ENCODE measurements around the gene KLF3. TPM values are rescaled to one million over a fixed set of nuclear protein-coding genes. Genes with fewer than 3 reads are reported as not detected.

Gene KLF3
- total RNA-seq, 2 experiments from 2014 or later: 203 to 204 TPM

DNA sequence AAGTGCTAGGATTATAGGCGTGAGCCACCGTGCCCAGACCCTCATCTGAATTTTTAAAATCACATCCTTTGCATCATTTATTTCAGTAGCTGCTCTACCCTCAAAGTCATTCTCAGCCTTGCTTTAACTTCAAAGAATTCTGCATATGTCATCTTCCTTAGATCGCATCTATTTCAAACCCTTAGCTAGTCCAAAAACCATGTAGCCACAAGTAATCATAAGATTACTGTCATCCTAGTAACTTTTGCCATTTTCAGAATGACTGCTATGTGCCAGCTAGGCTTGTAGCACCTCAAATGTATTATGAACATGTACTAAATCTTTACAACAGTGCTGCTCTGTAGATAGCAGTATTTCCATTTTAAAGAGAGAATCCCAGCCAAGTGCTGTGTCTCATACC lies 45.5 kb upstream of the KLF3 start:
- CTCF ChIA-PET: no interaction called here
- Mint-ChIP-seq H3K27me3 (no peaks in the 10 kb centered on the region), H3K4me1 (ENCODE audit: low read depth) (peaks cover 24% of the 10 kb centered on the region), H3K9me3 (no peaks in the 10 kb centered on the region), H3K27ac (no peak overlapping the region), H3K4me3 (no peak overlapping the region), H3K36me3 (ENCODE audit: low read depth) (no peaks in the 10 kb centered on the region)
- intact Hi-C loops (cut with DNase I, micrococcal nuclease): no loop called here
- H3K36me3 ChIP-seq (ENCODE audit: insufficient read depth, low read length): no peaks in the 10 kb centered on the region
- no peaks in the 10 kb centered on the region for H3K27me3 ChIP-seq (ENCODE audit: control insufficient read depth in 1 of 2, insufficient read depth in 2 of 2, low read length in 2 of 2)
- H3K4me3 ChIP-seq (ENCODE audit: low read length): no peak overlapping the region
- DNase-seq: no peak
- H3K9me3 ChIP-seq (ENCODE audit: control insufficient read depth in 1 of 2, insufficient read depth in 1 of 2, low read length in 2 of 2): no peaks in the 10 kb centered on the region
- POLR2A ChIA-PET: no interaction called here
- TF ChIP-seq, protein P1, sequence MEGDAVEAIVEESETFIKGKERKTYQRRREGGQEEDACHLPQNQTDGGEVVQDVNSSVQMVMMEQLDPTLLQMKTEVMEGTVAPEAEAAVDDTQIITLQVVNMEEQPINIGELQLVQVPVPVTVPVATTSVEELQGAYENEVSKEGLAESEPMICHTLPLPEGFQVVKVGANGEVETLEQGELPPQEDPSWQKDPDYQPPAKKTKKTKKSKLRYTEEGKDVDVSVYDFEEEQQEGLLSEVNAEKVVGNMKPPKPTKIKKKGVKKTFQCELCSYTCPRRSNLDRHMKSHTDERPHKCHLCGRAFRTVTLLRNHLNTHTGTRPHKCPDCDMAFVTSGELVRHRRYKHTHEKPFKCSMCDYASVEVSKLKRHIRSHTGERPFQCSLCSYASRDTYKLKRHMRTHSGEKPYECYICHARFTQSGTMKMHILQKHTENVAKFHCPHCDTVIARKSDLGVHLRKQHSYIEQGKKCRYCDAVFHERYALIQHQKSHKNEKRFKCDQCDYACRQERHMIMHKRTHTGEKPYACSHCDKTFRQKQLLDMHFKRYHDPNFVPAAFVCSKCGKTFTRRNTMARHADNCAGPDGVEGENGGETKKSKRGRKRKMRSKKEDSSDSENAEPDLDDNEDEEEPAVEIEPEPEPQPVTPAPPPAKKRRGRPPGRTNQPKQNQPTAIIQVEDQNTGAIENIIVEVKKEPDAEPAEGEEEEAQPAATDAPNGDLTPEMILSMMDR (IDR thresholded peaks at IDR 0.05): no peak
- ATAC-seq (ENCODE audit: poor library complexity): no peak
- no peak overlapping the region for H3K27ac ChIP-seq (ENCODE audit: low read depth in 1 of 2, low read length in 2 of 2)
- peaks cover 11% of the 10 kb centered on the region for H3K4me1 ChIP-seq (ENCODE audit: insufficient read depth, low read length)

DNA sequence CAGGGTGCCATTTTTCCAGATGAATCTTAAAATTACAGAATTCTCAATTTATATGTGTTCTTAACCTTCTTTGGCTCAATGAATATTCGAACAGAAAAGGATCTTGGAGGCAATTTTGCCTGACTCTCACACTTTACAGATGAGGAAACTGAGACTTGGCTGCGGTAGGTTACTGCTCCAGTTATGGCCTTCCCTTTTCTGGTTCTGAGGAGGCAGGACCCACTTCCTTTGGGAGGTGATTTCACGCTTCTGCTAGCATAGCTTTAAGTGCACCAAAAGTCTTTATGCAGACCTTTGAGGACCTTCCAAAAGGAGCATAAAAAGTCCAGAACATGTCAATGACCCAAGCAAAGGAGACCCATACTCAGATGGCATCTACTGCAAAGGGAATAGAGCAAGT lies 44.7 kb upstream of the KLF3 start:
- DNase-seq (no peak), ATAC-seq (ENCODE audit: poor library complexity) (no peak)
- no peaks in the 10 kb centered on the region for H3K36me3 ChIP-seq (ENCODE audit: insufficient read depth, low read length)
- no peaks in the 10 kb centered on the region for H3K9me3 ChIP-seq (ENCODE audit: control insufficient read depth in 1 of 2, insufficient read depth in 1 of 2, low read length in 2 of 2)
- H3K27ac ChIP-seq (ENCODE audit: low read depth in 1 of 2, low read length in 2 of 2): no peak overlapping the region
- H3K4me3 ChIP-seq (ENCODE audit: low read length): no peak overlapping the region
- no peak overlapping the region for H3K4me3 Mint-ChIP-seq
- CTCF ChIA-PET: interaction anchor here (0.6 to 1.0 kb wide), 3 partner anchors 9 to 18 kb away, joined by 3 read pairs; no protein-coding TSS in a partner anchor
- POLR2A ChIA-PET: no interaction called here
- TF ChIP-seq, protein P1 (IDR thresholded peaks at IDR 0.05): no peak
- intact Hi-C loops (cut with DNase I, micrococcal nuclease): no loop called here
- no peaks in the 10 kb centered on the region for H3K27me3 ChIP-seq (ENCODE audit: control insufficient read depth in 1 of 2, insufficient read depth in 2 of 2, low read length in 2 of 2)
- H3K36me3 Mint-ChIP-seq (ENCODE audit: low read depth): no peaks in the 10 kb centered on the region
- H3K4me1 ChIP-seq (ENCODE audit: insufficient read depth, low read length): peaks cover 4% of the 10 kb centered on the region
- H3K9me3 Mint-ChIP-seq: no peaks in the 10 kb centered on the region
- no peaks in the 10 kb centered on the region for H3K27me3 Mint-ChIP-seq
- no peak overlapping the region for H3K27ac Mint-ChIP-seq
- peaks cover 17% of the 10 kb centered on the region for H3K4me1 Mint-ChIP-seq (ENCODE audit: low read depth)

GRCh38 chr4:38620065-38620464 lies 43.9 kb upstream of the KLF3 start:
- H3K27ac Mint-ChIP-seq: no peak overlapping the region
- ATAC-seq (ENCODE audit: poor library complexity) (no peak), DNase-seq (no peak)
- TF ChIP-seq, protein P1 (IDR thresholded peaks at IDR 0.05): no peak
- Histone ChIP-seq H3K36me3 (ENCODE audit: insufficient read depth, low read length) (no peaks in the 10 kb centered on the region), H3K4me1 (ENCODE audit: insufficient read depth, low read length) (peaks cover 8% of the 10 kb centered on the region), H3K9me3 (ENCODE audit: control insufficient read depth in 1 of 2, insufficient read depth in 1 of 2, low read length in 2 of 2) (no peaks in the 10 kb centered on the region), H3K27me3 (ENCODE audit: control insufficient read depth in 1 of 2, insufficient read depth in 2 of 2, low read length in 2 of 2) (no peaks in the 10 kb centered on the region), H3K27ac (ENCODE audit: low read depth in 1 of 2, low read length in 2 of 2) (no peak overlapping the region), H3K4me3 (ENCODE audit: low read length) (no peak overlapping the region)
- ChIA-PET POLR2A (no interaction called here), CTCF (interaction anchor here (0.6 to 1.0 kb wide), 3 partner anchors 9 to 17 kb away, joined by 3 read pairs; no protein-coding TSS in a partner anchor)
- no peaks in the 10 kb centered on the region for H3K9me3 Mint-ChIP-seq
- no peak overlapping the region for H3K4me3 Mint-ChIP-seq
- no peaks in the 10 kb centered on the region for H3K36me3 Mint-ChIP-seq (ENCODE audit: low read depth)
- intact Hi-C loops (cut with DNase I, micrococcal nuclease): no loop called here
- H3K27me3 Mint-ChIP-seq: no peaks in the 10 kb centered on the region
- peaks cover 16% of the 10 kb centered on the region for H3K4me1 Mint-ChIP-seq (ENCODE audit: low read depth)

Data from CD4-positive, alpha-beta T cell (primary cell).